Measurements from ENCODE around the gene YAF2. TPM values are rescaled to one million over a fixed set of nuclear protein-coding genes. Genes with fewer than 3 reads are reported as not detected.

YAF2 gene
- total and polyA plus RNA-seq, 2 experiments from 2014 or later = 15.3 to 35.5 TPM

- Histone ChIP-seq H3K4me2 (no peak overlapping the region), H3K4me1 (ENCODE audit: insufficient read depth) (no peaks in the 10 kb centered on the region), H3K27me3 (no peaks in the 10 kb centered on the region), H4K20me1 (ENCODE audit: insufficient read depth, poor library complexity, severe bottlenecking) (no peaks in the 10 kb centered on the region), H3K27ac (no peak overlapping the region), H3K36me3 (replicated peaks; ENCODE audit: insufficient read depth, low read depth) (no peaks in the 10 kb centered on the region), H2AFZ (no peak overlapping the region), H3K9me3 (ENCODE audit: low read depth) (no peaks in the 10 kb centered on the region), H3K9me2 (replicated peaks; ENCODE audit: insufficient read depth) (no peaks in the 10 kb centered on the region), H3K4me3 (no peak overlapping the region), H3K79me2 (no peaks in the 10 kb centered on the region)
- DNase-seq (ENCODE audit: low spot score) = peak; percentile 6
- TF ChIP-seq EZH2phosphoT487 (IDR thresholded peaks at IDR 0.05; ENCODE audit: low read depth, severe bottlenecking, unreplicated experiment) (no peak), CTCF (IDR thresholded peaks at IDR 0.05; ENCODE audit: poor library complexity) (no peak), EZH2 (IDR thresholded peaks at IDR 0.05; ENCODE audit: borderline replicate concordance) (no peak)
Observed at GRCh38 chr12:42162193-42162592, 75.9 kb downstream of the YAF2 start.

GRCh38 chr12:42161529-42161928 is 76.5 kb downstream of the YAF2 start:
- no peaks in the 10 kb centered on the region for H3K79me2 ChIP-seq
- no peaks in the 10 kb centered on the region for H3K27me3 ChIP-seq
- no peaks in the 10 kb centered on the region for H3K4me1 ChIP-seq (ENCODE audit: insufficient read depth)
- no peak overlapping the region for H3K4me3 ChIP-seq
- WGBS (ENCODE audit: low lambda C conversion rate, missing lambda C conversion rate) = 82% methylated on average over 1 of the region's 1 CpG
- no peaks in the 10 kb centered on the region for H3K9me3 ChIP-seq (ENCODE audit: low read depth)
- TF ChIP-seq EZH2phosphoT487 (IDR thresholded peaks at IDR 0.05; ENCODE audit: low read depth, severe bottlenecking, unreplicated experiment) = no peak
- no peak for TF ChIP-seq CTCF (IDR thresholded peaks at IDR 0.05; ENCODE audit: poor library complexity)
- TF ChIP-seq EZH2 (IDR thresholded peaks at IDR 0.05; ENCODE audit: borderline replicate concordance) = no peak
- no peak overlapping the region for H2AFZ ChIP-seq
- no peak overlapping the region for H3K27ac ChIP-seq
- no peaks in the 10 kb centered on the region for H4K20me1 ChIP-seq (ENCODE audit: insufficient read depth, poor library complexity, severe bottlenecking)
- DNase-seq (ENCODE audit: low spot score) = no peak
- no peaks in the 10 kb centered on the region for H3K9me2 ChIP-seq (replicated peaks; ENCODE audit: insufficient read depth)
- H3K4me2 ChIP-seq = no peak overlapping the region
- no peaks in the 10 kb centered on the region for H3K36me3 ChIP-seq (replicated peaks; ENCODE audit: insufficient read depth, low read depth)

- no peak overlapping the region for H3K4me2 ChIP-seq
- no peaks in the 10 kb centered on the region for H3K27me3 ChIP-seq
- TF ChIP-seq EZH2 (IDR thresholded peaks at IDR 0.05; ENCODE audit: borderline replicate concordance) = no peak
- TF ChIP-seq EZH2phosphoT487 (IDR thresholded peaks at IDR 0.05; ENCODE audit: low read depth, severe bottlenecking, unreplicated experiment) = no peak
- no peak for TF ChIP-seq CTCF (IDR thresholded peaks at IDR 0.05; ENCODE audit: poor library complexity)
Observed at GRCh38 chr12:42156232-42156631, 81.8 kb downstream of the YAF2 start.

More at GRCh38 chr12:42156232-42156631, 81.8 kb downstream of the YAF2 start:
- Histone ChIP-seq H3K4me1 (ENCODE audit: insufficient read depth) (no peaks in the 10 kb centered on the region), H2AFZ (no peak overlapping the region), H3K36me3 (replicated peaks; ENCODE audit: insufficient read depth, low read depth) (no peaks in the 10 kb centered on the region), H3K9me3 (ENCODE audit: low read depth) (no peaks in the 10 kb centered on the region), H4K20me1 (ENCODE audit: insufficient read depth, poor library complexity, severe bottlenecking) (no peaks in the 10 kb centered on the region), H3K4me3 (no peak overlapping the region), H3K27ac (peak overlapping the region; percentile 1), H3K9me2 (replicated peaks; ENCODE audit: insufficient read depth) (no peaks in the 10 kb centered on the region), H3K79me2 (no peaks in the 10 kb centered on the region)
- 59% methylated on average over 2 of the region's 2 CpGs for WGBS (ENCODE audit: low lambda C conversion rate, missing lambda C conversion rate)
- DNase-seq (ENCODE audit: low spot score) = no peak
